GM13976 (cell line): Measurements from ENCODE around the gene TIMP4.

Experiments used
- DNase-seq: peaks from one replicate; pipeline ENCODE4 v3.0.0; 2012; ENCODE audit warnings: low spot score
- CTCF ChIP-seq: IDR thresholded peaks from 2 replicates; pipeline ENCODE4 v1.5.1; 2012; ENCODE audit warnings: borderline replicate concordance, mild to moderate bottlenecking; ENCODE audit not compliant: insufficient read depth; ENCODE audit errors: extremely low read depth, missing control alignments, control extremely low read depth
- in situ Hi-C: fragments of 300-500 bp; cut with MboI; formaldehyde crosslinking; loops from one replicate; pipeline ENCODE4 v1.12.0; 2022; ENCODE audit warnings: low sequenced_read_pairs, mixed read lengths, inconsistent platforms; ENCODE audit not compliant: unreplicated experiment

Gene TIMP4

GRCh38 chr3:12117473-12117872, 41.2 kb downstream of the TIMP4 start:
- in situ Hi-C loops: no loop called here
- no peak for TF ChIP-seq CTCF
- no peak for DNase-seq

DNA sequence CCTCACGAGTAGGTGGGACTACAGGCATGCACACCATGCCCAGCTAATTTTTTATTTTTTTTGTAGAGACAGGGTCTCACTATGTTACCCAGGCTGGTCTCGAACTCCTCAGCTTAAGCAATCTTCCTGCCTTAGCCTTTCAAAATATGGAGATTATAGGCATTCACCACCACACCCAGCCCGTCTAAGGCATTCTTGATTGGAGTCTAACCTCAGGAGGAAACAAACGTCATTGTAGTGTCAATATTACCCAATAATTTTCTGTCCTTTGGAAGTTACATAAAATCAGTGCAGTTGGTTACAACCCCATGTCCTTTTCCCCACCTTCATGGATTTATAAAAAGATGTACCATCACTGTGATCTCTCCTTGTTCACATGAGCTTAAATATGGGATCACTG, 41.8 kb downstream of the TIMP4 start:
- no peak for TF ChIP-seq CTCF
- DNase-seq: no peak

GRCh38 chr3:12115849-12116248, 42.9 kb downstream of the TIMP4 start:
- in situ Hi-C loops: no loop called here
- DNase-seq: no peak
- TF ChIP-seq CTCF: no peak

More for the DNA sequence above, 41.8 kb downstream of the TIMP4 start:
- in situ Hi-C loops: no loop called here

GRCh38 chr3:12115104-12115503, 43.6 kb downstream of the TIMP4 start:
- no peak for DNase-seq
- TF ChIP-seq CTCF: no peak
- in situ Hi-C loops: no loop called here

- TF ChIP-seq CTCF: no peak
- in situ Hi-C loops: no loop called here
- DNase-seq: no peak
These were observed 44.5 kb downstream of the TIMP4 start for GRCh38 chr3:12114251-12114650.

GRCh38 chr3:12107071-12107713, 51.5 kb downstream of the TIMP4 start:
- no peak for TF ChIP-seq CTCF
- in situ Hi-C loops: no loop called here
- no peak for DNase-seq
